Measurements from ENCODE around the gene ACSS1.

DNA sequence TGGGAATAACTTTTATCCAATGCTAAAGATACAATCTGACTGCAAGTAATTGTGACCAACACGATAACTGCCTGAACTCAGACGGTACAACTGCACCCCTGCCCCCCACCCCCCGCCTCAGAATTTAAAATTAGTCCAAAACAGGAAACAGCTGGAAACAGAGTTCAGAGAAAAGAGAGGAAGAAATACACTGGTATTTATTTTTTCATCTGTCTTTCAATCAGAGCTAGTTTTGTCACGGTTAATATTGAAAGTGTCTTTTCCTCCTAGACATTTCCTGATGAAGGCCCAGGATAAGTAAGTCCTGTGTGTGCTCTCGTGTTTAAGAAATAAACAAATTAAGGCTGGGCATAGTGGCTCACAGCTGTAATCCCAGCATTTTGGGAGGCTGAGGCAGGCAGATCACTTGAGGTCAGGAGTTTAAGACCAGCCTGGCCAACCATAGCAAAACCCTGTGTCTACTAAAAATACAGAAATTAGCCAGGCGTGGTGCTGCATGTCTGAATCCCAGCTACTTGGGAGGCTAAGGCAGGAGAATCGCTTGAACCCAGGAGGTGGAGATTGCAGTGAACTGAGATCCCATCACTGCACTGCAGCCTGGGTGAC is 21.5 kb downstream of the ACSS1 start:
- TF ChIP-seq RAD21 (conservative IDR thresholded peaks at IDR 0.05 in 1 of 2, IDR thresholded peaks at IDR 0.05 in 1 of 2) (no peak), MYC (IDR thresholded peaks at IDR 0.05; ENCODE audit: borderline replicate concordance, low read length) (no peak), JUN (IDR thresholded peaks at IDR 0.05) (no peak)
- TF ChIP-seq, protein P1, sequence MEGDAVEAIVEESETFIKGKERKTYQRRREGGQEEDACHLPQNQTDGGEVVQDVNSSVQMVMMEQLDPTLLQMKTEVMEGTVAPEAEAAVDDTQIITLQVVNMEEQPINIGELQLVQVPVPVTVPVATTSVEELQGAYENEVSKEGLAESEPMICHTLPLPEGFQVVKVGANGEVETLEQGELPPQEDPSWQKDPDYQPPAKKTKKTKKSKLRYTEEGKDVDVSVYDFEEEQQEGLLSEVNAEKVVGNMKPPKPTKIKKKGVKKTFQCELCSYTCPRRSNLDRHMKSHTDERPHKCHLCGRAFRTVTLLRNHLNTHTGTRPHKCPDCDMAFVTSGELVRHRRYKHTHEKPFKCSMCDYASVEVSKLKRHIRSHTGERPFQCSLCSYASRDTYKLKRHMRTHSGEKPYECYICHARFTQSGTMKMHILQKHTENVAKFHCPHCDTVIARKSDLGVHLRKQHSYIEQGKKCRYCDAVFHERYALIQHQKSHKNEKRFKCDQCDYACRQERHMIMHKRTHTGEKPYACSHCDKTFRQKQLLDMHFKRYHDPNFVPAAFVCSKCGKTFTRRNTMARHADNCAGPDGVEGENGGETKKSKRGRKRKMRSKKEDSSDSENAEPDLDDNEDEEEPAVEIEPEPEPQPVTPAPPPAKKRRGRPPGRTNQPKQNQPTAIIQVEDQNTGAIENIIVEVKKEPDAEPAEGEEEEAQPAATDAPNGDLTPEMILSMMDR (IDR thresholded peaks at IDR 0.05) = no peak
- TF ChIP-seq, protein P2, sequence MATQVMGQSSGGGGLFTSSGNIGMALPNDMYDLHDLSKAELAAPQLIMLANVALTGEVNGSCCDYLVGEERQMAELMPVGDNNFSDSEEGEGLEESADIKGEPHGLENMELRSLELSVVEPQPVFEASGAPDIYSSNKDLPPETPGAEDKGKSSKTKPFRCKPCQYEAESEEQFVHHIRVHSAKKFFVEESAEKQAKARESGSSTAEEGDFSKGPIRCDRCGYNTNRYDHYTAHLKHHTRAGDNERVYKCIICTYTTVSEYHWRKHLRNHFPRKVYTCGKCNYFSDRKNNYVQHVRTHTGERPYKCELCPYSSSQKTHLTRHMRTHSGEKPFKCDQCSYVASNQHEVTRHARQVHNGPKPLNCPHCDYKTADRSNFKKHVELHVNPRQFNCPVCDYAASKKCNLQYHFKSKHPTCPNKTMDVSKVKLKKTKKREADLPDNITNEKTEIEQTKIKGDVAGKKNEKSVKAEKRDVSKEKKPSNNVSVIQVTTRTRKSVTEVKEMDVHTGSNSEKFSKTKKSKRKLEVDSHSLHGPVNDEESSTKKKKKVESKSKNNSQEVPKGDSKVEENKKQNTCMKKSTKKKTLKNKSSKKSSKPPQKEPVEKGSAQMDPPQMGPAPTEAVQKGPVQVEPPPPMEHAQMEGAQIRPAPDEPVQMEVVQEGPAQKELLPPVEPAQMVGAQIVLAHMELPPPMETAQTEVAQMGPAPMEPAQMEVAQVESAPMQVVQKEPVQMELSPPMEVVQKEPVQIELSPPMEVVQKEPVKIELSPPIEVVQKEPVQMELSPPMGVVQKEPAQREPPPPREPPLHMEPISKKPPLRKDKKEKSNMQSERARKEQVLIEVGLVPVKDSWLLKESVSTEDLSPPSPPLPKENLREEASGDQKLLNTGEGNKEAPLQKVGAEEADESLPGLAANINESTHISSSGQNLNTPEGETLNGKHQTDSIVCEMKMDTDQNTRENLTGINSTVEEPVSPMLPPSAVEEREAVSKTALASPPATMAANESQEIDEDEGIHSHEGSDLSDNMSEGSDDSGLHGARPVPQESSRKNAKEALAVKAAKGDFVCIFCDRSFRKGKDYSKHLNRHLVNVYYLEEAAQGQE (IDR thresholded peaks at IDR 0.05) = no peak
- TF ChIP-seq, protein P3, sequence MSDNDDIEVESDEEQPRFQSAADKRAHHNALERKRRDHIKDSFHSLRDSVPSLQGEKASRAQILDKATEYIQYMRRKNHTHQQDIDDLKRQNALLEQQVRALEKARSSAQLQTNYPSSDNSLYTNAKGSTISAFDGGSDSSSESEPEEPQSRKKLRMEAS (IDR thresholded peaks at IDR 0.05) = no peak
- TF ChIP-seq, protein P4, sequence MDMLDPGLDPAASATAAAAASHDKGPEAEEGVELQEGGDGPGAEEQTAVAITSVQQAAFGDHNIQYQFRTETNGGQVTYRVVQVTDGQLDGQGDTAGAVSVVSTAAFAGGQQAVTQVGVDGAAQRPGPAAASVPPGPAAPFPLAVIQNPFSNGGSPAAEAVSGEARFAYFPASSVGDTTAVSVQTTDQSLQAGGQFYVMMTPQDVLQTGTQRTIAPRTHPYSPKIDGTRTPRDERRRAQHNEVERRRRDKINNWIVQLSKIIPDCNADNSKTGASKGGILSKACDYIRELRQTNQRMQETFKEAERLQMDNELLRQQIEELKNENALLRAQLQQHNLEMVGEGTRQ (IDR thresholded peaks at IDR 0.05) = no peak

All from A549 (cell line).